Measurements from ENCODE around the gene ABCC8.

ABCC8 gene

DNA sequence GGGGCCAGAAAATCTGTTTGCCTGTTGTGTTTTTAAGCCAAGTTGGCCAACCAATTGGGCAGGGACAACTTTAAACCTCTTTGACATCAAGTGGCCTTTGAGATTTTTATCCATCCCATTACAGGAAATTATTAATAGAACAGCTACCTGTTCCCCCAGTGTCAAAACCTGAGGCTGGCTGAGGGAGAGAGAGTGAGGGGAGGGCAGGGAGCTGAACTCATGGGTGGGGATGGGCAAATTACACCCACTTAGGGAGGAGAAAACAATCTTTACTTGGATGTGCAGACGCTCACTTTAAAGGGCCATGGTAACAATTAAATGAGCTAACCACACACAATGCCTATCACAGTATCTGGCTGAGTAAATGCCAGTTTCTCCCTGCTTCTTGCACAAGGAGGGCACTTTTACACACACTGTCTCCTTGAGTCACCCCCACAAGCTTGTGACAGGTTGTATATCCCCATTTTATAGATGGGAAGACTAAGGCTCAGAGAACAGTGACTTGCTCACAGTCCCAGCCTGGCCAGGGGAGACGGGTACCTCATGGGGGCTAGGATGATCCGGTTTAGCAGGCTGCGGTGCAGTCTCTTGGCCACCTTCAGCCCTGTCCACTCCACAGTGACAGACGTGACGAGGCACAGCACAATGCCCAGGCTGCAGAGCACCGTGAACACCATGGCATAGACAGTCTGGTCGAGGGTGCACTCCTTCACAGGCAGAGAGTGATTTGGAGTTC is 70.4 kb downstream of the ABCC8 start:
- H3K36me3 ChIP-seq (ENCODE audit: insufficient read depth, low read length): no peaks in the 10 kb centered on the region; the same call in 1 of the 2 replicates
- H3K9me3 ChIP-seq (ENCODE audit: control insufficient read depth, insufficient read depth, low read length): no peaks in the 10 kb centered on the region
- H3K4me1 ChIP-seq (ENCODE audit: insufficient read depth, low read length): no peaks in the 10 kb centered on the region; the same call in 1 of the 2 replicates
- H3K9ac ChIP-seq (ENCODE audit: low read depth, low read length): no peak overlapping the region

DNA sequence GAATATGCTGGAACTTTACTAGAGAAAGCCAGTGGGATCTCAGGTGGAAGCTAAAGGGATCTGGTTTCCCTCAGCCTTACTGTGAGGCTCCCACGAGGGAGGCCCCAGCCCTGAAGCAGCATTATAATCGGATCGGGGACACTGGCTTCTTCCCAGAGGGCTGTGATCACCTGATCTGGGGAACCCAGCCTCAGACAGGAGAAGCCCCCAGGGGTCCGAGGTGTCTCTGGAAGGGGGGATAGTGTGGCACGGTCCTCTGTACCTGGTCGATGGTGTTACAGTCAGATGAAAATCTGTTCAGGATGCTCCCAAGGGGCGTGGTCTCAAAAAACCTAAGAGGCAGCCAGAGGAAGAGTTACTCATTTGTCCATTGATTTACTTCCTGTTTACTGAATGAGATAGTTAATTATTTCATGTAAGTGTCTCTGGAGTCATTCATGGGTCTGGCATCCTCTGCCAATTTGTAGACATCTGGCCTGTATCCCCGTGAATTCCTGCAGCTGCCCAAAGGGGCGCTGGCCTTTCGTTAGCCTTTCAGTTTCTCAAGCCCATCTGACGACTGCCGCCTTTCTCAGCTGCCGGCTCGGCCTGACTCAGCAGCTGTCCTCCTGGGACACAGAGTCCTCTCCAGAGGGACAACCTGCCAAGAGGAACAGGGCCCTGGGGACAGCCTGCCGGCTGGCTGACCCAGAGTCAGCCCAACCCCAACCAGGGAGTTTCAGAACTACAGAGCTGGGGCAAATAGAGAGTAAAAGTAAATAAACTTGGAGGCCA is 71.2 kb downstream of the ABCC8 start:
- H3K9ac ChIP-seq (ENCODE audit: low read depth, low read length): no peak overlapping the region
- no peaks in the 10 kb centered on the region; the same call in 1 of the 2 replicates for H3K36me3 ChIP-seq (ENCODE audit: insufficient read depth, low read length)
- no peaks in the 10 kb centered on the region for H3K9me3 ChIP-seq (ENCODE audit: control insufficient read depth, insufficient read depth, low read length)
- no peaks in the 10 kb centered on the region; the same call in 1 of the 2 replicates for H3K4me1 ChIP-seq (ENCODE audit: insufficient read depth, low read length)

GRCh38 chr11:17403980-17404759 is 72.5 kb downstream of the ABCC8 start:
- Histone ChIP-seq H3K9ac (ENCODE audit: low read depth, low read length) (no peak overlapping the region), H3K4me1 (ENCODE audit: insufficient read depth, low read length) (no peaks in the 10 kb centered on the region; the same call in 1 of the 2 replicates), H3K36me3 (ENCODE audit: insufficient read depth, low read length) (no peaks in the 10 kb centered on the region; the same call in 1 of the 2 replicates), H3K9me3 (ENCODE audit: control insufficient read depth, insufficient read depth, low read length) (no peaks in the 10 kb centered on the region)

GRCh38 chr11:17402486-17402885 is 74.2 kb downstream of the ABCC8 start:
- Histone ChIP-seq H3K4me1 (ENCODE audit: insufficient read depth, low read length) (no peaks in the 10 kb centered on the region; the same call in 1 of the 2 replicates), H3K9ac (ENCODE audit: low read depth, low read length) (no peak overlapping the region), H3K9me3 (ENCODE audit: control insufficient read depth, insufficient read depth, low read length) (no peaks in the 10 kb centered on the region), H3K36me3 (ENCODE audit: insufficient read depth, low read length) (no peaks in the 10 kb centered on the region; the same call in 1 of the 2 replicates)

DNA sequence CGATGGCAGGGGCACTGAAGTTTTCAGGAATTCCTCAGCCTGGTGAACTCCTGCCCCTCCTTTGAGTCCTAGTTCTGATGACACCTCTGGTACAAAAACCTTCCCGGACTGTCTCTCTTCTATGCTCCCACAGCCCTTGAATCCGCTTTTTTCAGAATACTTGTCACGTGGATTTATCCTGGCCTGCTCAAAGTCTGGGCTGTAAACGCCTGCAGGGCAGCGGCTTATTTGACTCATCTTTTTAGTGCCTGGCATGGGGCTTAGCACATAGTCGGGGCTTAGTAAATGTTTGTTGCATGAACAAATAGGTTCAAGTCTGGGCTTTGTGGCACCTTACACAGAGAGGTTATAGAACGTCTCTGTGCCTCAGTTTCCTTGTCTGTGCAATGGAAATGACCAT is 74.8 kb downstream of the ABCC8 start:
- no peak overlapping the region for H3K9ac ChIP-seq (ENCODE audit: low read depth, low read length)
- H3K4me1 ChIP-seq (ENCODE audit: insufficient read depth, low read length): no peaks in the 10 kb centered on the region; the same call in 1 of the 2 replicates

GRCh38 chr11:17401316-17401715 is 75.3 kb downstream of the ABCC8 start:
- Histone ChIP-seq H3K4me1 (ENCODE audit: insufficient read depth, low read length) (no peaks in the 10 kb centered on the region; the same call in 1 of the 2 replicates), H3K9ac (ENCODE audit: low read depth, low read length) (no peak overlapping the region), H3K36me3 (ENCODE audit: insufficient read depth, low read length) (no peaks in the 10 kb centered on the region; the same call in 1 of the 2 replicates), H3K9me3 (ENCODE audit: control insufficient read depth, insufficient read depth, low read length) (no peaks in the 10 kb centered on the region)

More for the DNA sequence above, 74.8 kb downstream of the ABCC8 start:
- Histone ChIP-seq H3K36me3 (ENCODE audit: insufficient read depth, low read length) (no peaks in the 10 kb centered on the region; the same call in 1 of the 2 replicates), H3K9me3 (ENCODE audit: control insufficient read depth, insufficient read depth, low read length) (no peaks in the 10 kb centered on the region)

DNA sequence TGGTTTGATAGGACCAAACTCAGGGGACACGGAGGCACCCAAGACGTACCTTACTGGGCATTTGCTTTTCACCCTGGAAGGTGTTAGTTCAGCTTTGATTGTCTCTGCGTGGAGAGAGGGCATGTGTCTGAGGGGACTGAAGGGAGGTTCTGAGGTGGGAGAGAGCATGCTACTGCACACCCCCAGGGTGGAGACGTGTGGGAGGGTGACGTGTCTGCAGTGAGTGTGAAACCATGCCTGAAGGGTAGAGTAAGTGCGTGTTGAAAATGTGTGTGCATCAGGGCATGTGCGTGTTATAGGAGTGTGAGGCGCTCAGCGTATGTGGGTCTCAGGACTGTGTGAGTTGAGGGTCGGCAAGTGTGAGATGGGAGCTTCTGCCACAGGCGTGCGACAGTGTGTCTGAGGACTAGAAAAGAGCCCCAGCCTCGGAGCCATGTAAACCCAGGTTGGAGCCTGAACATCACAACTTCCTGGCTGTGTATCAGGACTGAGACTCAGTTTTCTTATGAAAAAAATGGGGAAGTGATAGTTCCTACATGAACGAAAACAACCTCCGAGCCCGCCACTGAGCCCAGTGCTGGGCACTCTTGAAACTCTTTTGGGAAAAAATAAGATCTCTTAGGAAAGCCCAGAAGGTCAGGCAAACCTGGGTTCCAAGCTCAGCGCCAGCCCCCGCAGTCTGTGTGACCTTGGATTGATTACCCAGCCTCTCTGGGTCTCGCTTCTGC is 76.4 kb downstream of the ABCC8 start:
- H3K36me3 ChIP-seq (ENCODE audit: insufficient read depth, low read length): no peaks in the 10 kb centered on the region; the same call in 1 of the 2 replicates

GRCh38 chr11:17399236-17399635 is 77.4 kb downstream of the ABCC8 start:
- no peaks in the 10 kb centered on the region for H3K4me1 ChIP-seq (ENCODE audit: insufficient read depth, low read length)
- no peak overlapping the region for H3K9ac ChIP-seq (ENCODE audit: low read depth, low read length)
- no peaks in the 10 kb centered on the region; the same call in 1 of the 2 replicates for H3K36me3 ChIP-seq (ENCODE audit: insufficient read depth, low read length)
- no peaks in the 10 kb centered on the region for H3K9me3 ChIP-seq (ENCODE audit: control insufficient read depth, insufficient read depth, low read length)

More for the DNA sequence above, 76.4 kb downstream of the ABCC8 start:
- Histone ChIP-seq H3K4me1 (ENCODE audit: insufficient read depth, low read length) (no peaks in the 10 kb centered on the region), H3K9ac (ENCODE audit: low read depth, low read length) (no peak overlapping the region), H3K9me3 (ENCODE audit: control insufficient read depth, insufficient read depth, low read length) (no peaks in the 10 kb centered on the region)

GRCh38 chr11:17397311-17398002 is 79.2 kb downstream of the ABCC8 start:
- H3K9ac ChIP-seq (ENCODE audit: low read depth, low read length): no peak overlapping the region

DNA sequence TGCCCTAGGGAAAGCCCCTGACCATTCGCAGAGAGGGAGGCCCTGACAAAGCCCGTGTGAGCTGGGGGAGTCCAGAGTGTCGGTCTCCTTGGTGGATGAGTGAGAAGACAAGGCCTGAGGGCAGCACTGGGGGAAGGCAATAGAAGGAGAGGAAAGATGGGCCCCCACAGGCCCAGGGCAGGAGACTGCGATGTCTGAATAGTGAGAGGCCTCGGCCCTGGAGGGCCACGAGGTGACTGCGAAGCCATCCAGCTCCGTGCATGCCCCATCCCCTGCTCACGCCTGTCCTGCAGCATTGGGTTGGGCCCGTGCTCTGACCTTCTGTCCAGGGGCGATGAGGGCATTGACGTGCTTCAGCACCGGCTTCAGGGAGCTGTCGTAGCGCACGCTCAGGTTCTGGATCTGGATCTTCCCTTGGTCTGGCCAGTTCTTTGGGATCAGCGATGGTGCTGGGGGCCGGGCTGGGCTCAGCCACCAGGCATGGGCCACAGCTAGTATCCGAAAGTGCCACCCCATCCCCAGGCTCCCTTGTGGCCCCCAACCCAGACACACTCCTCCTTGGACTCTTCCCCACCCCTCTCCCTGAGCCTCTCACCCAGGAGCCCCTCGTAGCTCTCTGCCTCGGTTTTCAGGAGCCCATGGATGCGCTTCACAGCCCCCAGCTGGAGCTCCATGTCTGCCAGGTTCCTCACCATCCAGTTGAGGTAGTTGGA is 79.9 kb downstream of the ABCC8 start:
- no peaks in the 10 kb centered on the region for H3K9me3 ChIP-seq (ENCODE audit: control insufficient read depth, insufficient read depth, low read length)
- H3K9ac ChIP-seq (ENCODE audit: low read depth, low read length): no peak overlapping the region
- H3K4me1 ChIP-seq (ENCODE audit: insufficient read depth, low read length): no peaks in the 10 kb centered on the region
- H3K36me3 ChIP-seq (ENCODE audit: insufficient read depth, low read length): no peaks in the 10 kb centered on the region

More at GRCh38 chr11:17397311-17398002, 79.2 kb downstream of the ABCC8 start:
- H3K36me3 ChIP-seq (ENCODE audit: insufficient read depth, low read length): no peaks in the 10 kb centered on the region
- H3K4me1 ChIP-seq (ENCODE audit: insufficient read depth, low read length): no peaks in the 10 kb centered on the region
- no peaks in the 10 kb centered on the region for H3K9me3 ChIP-seq (ENCODE audit: control insufficient read depth, insufficient read depth, low read length)

DNA sequence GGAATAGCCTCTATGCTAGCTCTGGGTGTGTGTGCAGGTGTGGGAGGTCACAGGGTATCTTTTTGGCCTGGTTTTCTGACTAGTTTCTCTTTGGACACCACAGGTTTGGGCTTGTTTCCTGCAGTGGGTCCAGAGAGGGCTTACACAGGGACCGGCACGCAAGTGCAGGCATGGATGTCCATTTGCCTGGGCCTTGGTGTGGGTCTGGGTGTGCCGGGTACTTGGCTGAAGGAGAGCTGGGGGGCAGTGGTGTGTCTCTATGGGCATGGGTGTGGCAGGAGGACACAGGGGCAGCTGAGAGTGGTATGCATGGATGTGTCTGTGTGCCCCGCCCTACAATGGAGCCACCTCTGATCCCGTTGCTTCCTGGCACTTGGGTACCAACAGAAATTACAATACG is 80.7 kb downstream of the ABCC8 start:
- Histone ChIP-seq H3K9me3 (ENCODE audit: control insufficient read depth, insufficient read depth, low read length) (no peaks in the 10 kb centered on the region), H3K36me3 (ENCODE audit: insufficient read depth, low read length) (no peaks in the 10 kb centered on the region)

GRCh38 chr11:17395554-17395961 is 81.1 kb downstream of the ABCC8 start:
- Histone ChIP-seq H3K9me3 (ENCODE audit: control insufficient read depth, insufficient read depth, low read length) (no peaks in the 10 kb centered on the region), H3K36me3 (ENCODE audit: insufficient read depth, low read length) (no peaks in the 10 kb centered on the region), H3K9ac (ENCODE audit: low read depth, low read length) (no peak overlapping the region), H3K4me1 (ENCODE audit: insufficient read depth, low read length) (no peaks in the 10 kb centered on the region)

More for the DNA sequence above, 80.7 kb downstream of the ABCC8 start:
- no peaks in the 10 kb centered on the region for H3K4me1 ChIP-seq (ENCODE audit: insufficient read depth, low read length)
- H3K9ac ChIP-seq (ENCODE audit: low read depth, low read length): no peak overlapping the region

Measured in ES-I3 (cell line).